ENCODE measurements around the gene POLR3F. TPM values are rescaled to one million over a fixed set of nuclear protein-coding genes. Genes with fewer than 3 reads are reported as not detected.

Gene POLR3F
- total and polyA plus RNA-seq, 8 donors, result 8.0 to 21.7 (median 18.0) TPM

DNA sequence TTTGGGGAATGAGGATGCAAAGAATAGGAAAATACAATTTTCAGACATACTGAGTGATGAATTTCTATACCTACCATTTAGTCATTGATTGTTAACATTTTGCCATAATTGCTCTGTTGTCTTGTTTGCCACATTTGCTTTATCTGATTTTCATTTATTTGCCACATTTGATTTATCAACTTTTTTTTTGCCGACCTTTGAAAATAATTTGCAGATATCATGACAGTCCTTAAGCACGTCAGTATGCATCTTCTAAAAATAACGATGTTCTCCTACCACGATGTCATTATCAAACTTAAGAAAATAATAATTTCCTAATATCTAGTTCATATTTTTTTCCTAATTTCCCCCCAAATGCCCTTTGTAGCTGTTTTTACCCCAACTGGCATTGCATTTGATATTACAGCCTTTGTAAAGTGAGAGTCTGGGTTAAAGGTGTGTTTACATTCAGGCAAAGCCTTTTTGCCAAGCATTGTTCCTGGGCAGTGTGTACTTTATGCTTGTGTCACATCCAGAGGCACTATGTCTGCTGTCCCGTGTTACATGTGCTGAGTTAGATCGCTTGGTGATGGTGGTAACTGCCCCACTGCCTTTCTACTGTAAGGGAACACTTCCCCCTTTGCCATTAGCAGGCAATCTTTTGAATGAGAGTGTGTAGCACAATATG, 66.9 kb downstream of the POLR3F start:
- H3K36me3 ChIP-seq, result peaks cover 4 to 98% of the 10 kb centered on the region in 2 donors
- DNase-seq (no peak), ATAC-seq (no peak)
- H3K9me3 ChIP-seq, result no peaks in the 10 kb centered on the region
- TF ChIP-seq, protein P1, sequence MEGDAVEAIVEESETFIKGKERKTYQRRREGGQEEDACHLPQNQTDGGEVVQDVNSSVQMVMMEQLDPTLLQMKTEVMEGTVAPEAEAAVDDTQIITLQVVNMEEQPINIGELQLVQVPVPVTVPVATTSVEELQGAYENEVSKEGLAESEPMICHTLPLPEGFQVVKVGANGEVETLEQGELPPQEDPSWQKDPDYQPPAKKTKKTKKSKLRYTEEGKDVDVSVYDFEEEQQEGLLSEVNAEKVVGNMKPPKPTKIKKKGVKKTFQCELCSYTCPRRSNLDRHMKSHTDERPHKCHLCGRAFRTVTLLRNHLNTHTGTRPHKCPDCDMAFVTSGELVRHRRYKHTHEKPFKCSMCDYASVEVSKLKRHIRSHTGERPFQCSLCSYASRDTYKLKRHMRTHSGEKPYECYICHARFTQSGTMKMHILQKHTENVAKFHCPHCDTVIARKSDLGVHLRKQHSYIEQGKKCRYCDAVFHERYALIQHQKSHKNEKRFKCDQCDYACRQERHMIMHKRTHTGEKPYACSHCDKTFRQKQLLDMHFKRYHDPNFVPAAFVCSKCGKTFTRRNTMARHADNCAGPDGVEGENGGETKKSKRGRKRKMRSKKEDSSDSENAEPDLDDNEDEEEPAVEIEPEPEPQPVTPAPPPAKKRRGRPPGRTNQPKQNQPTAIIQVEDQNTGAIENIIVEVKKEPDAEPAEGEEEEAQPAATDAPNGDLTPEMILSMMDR (IDR thresholded peaks at IDR 0.05), result no peak
- H3K27me3 ChIP-seq, result no peaks in the 10 kb centered on the region
- no peaks in the 10 kb centered on the region for H3K4me1 ChIP-seq
- no peak overlapping the region for H3K27ac ChIP-seq
- intact Hi-C loops (cut with DNase I), result no loop called here
- no peak overlapping the region for H3K4me3 ChIP-seq

Small RNA genes lying within 50 kb of the gene (microRNA-seq; reads per million reads assigned to microRNA genes)
- 0.14 to 0.34 reads per million in 2 donors for gene MIR3192

Other genes starting within 250 kb of the POLR3F start
- 10 to 100 TPM; 10.4 to 11.0 TPM for gene ZNF133, start 178.9 kb upstream of the POLR3F start, total RNA-seq
- 10 to 100 TPM; 30.8 to 38.3 (median 33.2) TPM for gene ZNF133, start 178.9 kb upstream of the POLR3F start, polyA plus RNA-seq (ENCODE audit: insufficient read length in 6 of 6)
- gene DZANK1, start 360 bp upstream of the POLR3F start, total RNA-seq, result 1 to 10 TPM; 2.0 to 2.1 TPM
- 10 to 100 TPM in 2 of 6 donors, 1 to 10 TPM in 4; 6.5 to 10.8 (median 8.7) TPM for gene DZANK1, start 360 bp upstream of the POLR3F start, polyA plus RNA-seq (ENCODE audit: insufficient read length in 6 of 6)
- 10 to 100 TPM; 17.5 to 22.4 TPM for gene RBBP9, start 29.8 kb downstream of the POLR3F start, total RNA-seq
- 10 to 100 TPM; 31.8 to 37.2 (median 33.5) TPM for gene RBBP9, start 29.8 kb downstream of the POLR3F start, polyA plus RNA-seq (ENCODE audit: insufficient read length in 6 of 6)
- 10 to 100 TPM; 72.0 to 93.6 TPM for gene SEC23B, start 40.5 kb downstream of the POLR3F start, total RNA-seq
- 10 to 100 TPM; 42.0 to 51.6 (median 44.5) TPM for gene SEC23B, start 40.5 kb downstream of the POLR3F start, polyA plus RNA-seq (ENCODE audit: insufficient read length in 6 of 6)
- gene SMIM26, start 100.0 kb downstream of the POLR3F start, total RNA-seq, result 10 to 100 TPM; 46.8 to 53.2 TPM
- 10 to 100 TPM; 62.8 to 78.3 (median 71.5) TPM for gene SMIM26, start 100.0 kb downstream of the POLR3F start, polyA plus RNA-seq (ENCODE audit: insufficient read length in 6 of 6)
- gene DTD1, start 120.7 kb downstream of the POLR3F start, total RNA-seq, result 10 to 100 TPM; 14.8 to 25.4 TPM
- 10 to 100 TPM; 21.6 to 27.5 (median 26.0) TPM for gene DTD1, start 120.7 kb downstream of the POLR3F start, polyA plus RNA-seq (ENCODE audit: insufficient read length in 6 of 6)